GM18498 (cell line): ENCODE data around the gene MIX23.

Experiments
- ATAC-seq: cut with Tn5 transposase; IDR thresholded peaks from one replicate; pipeline ENCODE4 v1.9.1; 2021; ENCODE audit warnings: mild to moderate bottlenecking, moderate library complexity; ENCODE audit not compliant: unreplicated experiment

MIX23 gene

GRCh38 chr3:122392868-122393844, 10.1 kb upstream of the MIX23 start:
- ATAC-seq, result no peak

- ATAC-seq, result no peak
Measured at GRCh38 chr3:122391681-122392446, 8.8 kb upstream of the MIX23 start.

GRCh38 chr3:122390665-122391064, 7.6 kb upstream of the MIX23 start:
- ATAC-seq, result no peak

GRCh38 chr3:122389892-122390291, 6.9 kb upstream of the MIX23 start:
- no peak for ATAC-seq

GRCh38 chr3:122389197-122389596, 6.2 kb upstream of the MIX23 start:
- no peak for ATAC-seq

GRCh38 chr3:122387709-122388108, 4.7 kb upstream of the MIX23 start:
- ATAC-seq, result no peak

GRCh38 chr3:122383771-122384697, 1.0 kb upstream of the MIX23 start, which contains the start of gene FAM162A:
Gene FAM162A, plus strand, starts transcription at chr3:122384182. Its CDS starts 84 bp downstream, at chr3:122384266.
- ATAC-seq, result peak; percentile 95

GRCh38 chr3:122377975-122378374, 5.1 kb downstream of the MIX23 start:
- ATAC-seq, result no peak

- no peak for ATAC-seq
Measured at GRCh38 chr3:122374034-122374433, 9.0 kb downstream of the MIX23 start.

- ATAC-seq, result no peak
Measured at GRCh38 chr3:122366379-122366749, 16.7 kb downstream of the MIX23 start.

GRCh38 chr3:122365582-122366378, 17.3 kb downstream of the MIX23 start:
- peak; percentile 58 for ATAC-seq

- ATAC-seq, result peak; percentile 29
Measured at GRCh38 chr3:122365073-122365472, 18.0 kb downstream of the MIX23 start.

GRCh38 chr3:122364490-122364889, 18.5 kb downstream of the MIX23 start:
- no peak for ATAC-seq

- no peak for ATAC-seq
Measured at GRCh38 chr3:122362026-122362425, 21.0 kb downstream of the MIX23 start.

GRCh38 chr3:122358703-122359032, 24.4 kb downstream of the MIX23 start:
- ATAC-seq, result no peak

GRCh38 chr3:122357828-122358702, 25.0 kb downstream of the MIX23 start:
- no peak for ATAC-seq

GRCh38 chr3:122356402-122356801, 26.6 kb downstream of the MIX23 start:
- ATAC-seq, result no peak

- ATAC-seq, result no peak
Measured at GRCh38 chr3:122355612-122356011, 27.4 kb downstream of the MIX23 start.

GRCh38 chr3:122353893-122354401, 29.1 kb downstream of the MIX23 start:
- ATAC-seq, result no peak
